Measurements from ENCODE around the gene FBXO41.

Gene FBXO41

GRCh38 chr2:73250872-73251846, 33.1 kb downstream of the FBXO41 start:
- Mint-ChIP-seq H3K4me3 (no peak overlapping the region), H3K4me1 (no peaks in the 10 kb centered on the region), H3K9me3 (no peaks in the 10 kb centered on the region), H3K27ac (peak overlapping the region; percentile 54), H3K36me3 (ENCODE audit: low read depth) (peaks cover 57% of the 10 kb centered on the region), H3K27me3 (ENCODE audit: low read depth, poor library complexity) (peaks cover 3% of the 10 kb centered on the region)
- DNase-seq, result no peak
- no peak for TF ChIP-seq CTCF (IDR thresholded peaks at IDR 0.05)

GRCh38 chr2:73249636-73250035, 34.6 kb downstream of the FBXO41 start:
- no peak for DNase-seq
- no peak for TF ChIP-seq CTCF (IDR thresholded peaks at IDR 0.05)
- no peak overlapping the region for H3K4me3 Mint-ChIP-seq
- peaks cover 66% of the 10 kb centered on the region for H3K36me3 Mint-ChIP-seq (ENCODE audit: low read depth)
- H3K4me1 Mint-ChIP-seq, result no peaks in the 10 kb centered on the region
- no peaks in the 10 kb centered on the region for H3K9me3 Mint-ChIP-seq
- no peak overlapping the region for H3K27ac Mint-ChIP-seq
- H3K27me3 Mint-ChIP-seq (ENCODE audit: low read depth, poor library complexity), result peaks cover 3% of the 10 kb centered on the region

GRCh38 chr2:73246850-73247249, 37.4 kb downstream of the FBXO41 start:
- no peak overlapping the region for H3K27ac Mint-ChIP-seq
- no peaks in the 10 kb centered on the region for H3K4me1 Mint-ChIP-seq
- peaks cover 73% of the 10 kb centered on the region for H3K36me3 Mint-ChIP-seq (ENCODE audit: low read depth)
- no peak for TF ChIP-seq CTCF (IDR thresholded peaks at IDR 0.05)
- no peaks in the 10 kb centered on the region for H3K9me3 Mint-ChIP-seq
- no peak overlapping the region for H3K4me3 Mint-ChIP-seq
- H3K27me3 Mint-ChIP-seq (ENCODE audit: low read depth, poor library complexity), result no peaks in the 10 kb centered on the region
- DNase-seq, result no peak

- Mint-ChIP-seq H3K27me3 (ENCODE audit: low read depth, poor library complexity) (no peaks in the 10 kb centered on the region), H3K4me1 (no peaks in the 10 kb centered on the region), H3K36me3 (ENCODE audit: low read depth) (peaks cover 69% of the 10 kb centered on the region), H3K27ac (no peak overlapping the region), H3K9me3 (no peaks in the 10 kb centered on the region), H3K4me3 (no peak overlapping the region)
- no peak for TF ChIP-seq CTCF (IDR thresholded peaks at IDR 0.05)
- DNase-seq, result no peak
Observed at GRCh38 chr2:73244580-73244979, 39.7 kb downstream of the FBXO41 start.

GRCh38 chr2:73243884-73244570, 40.3 kb downstream of the FBXO41 start:
- Mint-ChIP-seq H3K27ac (no peak overlapping the region), H3K4me3 (no peak overlapping the region), H3K9me3 (no peaks in the 10 kb centered on the region), H3K4me1 (no peaks in the 10 kb centered on the region), H3K36me3 (ENCODE audit: low read depth) (peaks cover 67% of the 10 kb centered on the region), H3K27me3 (ENCODE audit: low read depth, poor library complexity) (no peaks in the 10 kb centered on the region)
- DNase-seq, result no peak
- no peak for TF ChIP-seq CTCF (IDR thresholded peaks at IDR 0.05)
